ENCODE measurements around the gene CCDC71L. TPM values are rescaled to one million over a fixed set of nuclear protein-coding genes. Genes with fewer than 3 reads are reported as not detected.
A peak's percentile ranks its signal among the peaks of the same experiment; 100 is the strongest.

The CCDC71L gene
- total and polyA plus RNA-seq, 5 donors from 2014 or later = 3.5 to 19.3 (median 4.8) TPM

GRCh38 chr7:106629516-106629915 is 31.4 kb downstream of the CCDC71L start:
- no peak overlapping the region for H3K27ac Mint-ChIP-seq

DNA sequence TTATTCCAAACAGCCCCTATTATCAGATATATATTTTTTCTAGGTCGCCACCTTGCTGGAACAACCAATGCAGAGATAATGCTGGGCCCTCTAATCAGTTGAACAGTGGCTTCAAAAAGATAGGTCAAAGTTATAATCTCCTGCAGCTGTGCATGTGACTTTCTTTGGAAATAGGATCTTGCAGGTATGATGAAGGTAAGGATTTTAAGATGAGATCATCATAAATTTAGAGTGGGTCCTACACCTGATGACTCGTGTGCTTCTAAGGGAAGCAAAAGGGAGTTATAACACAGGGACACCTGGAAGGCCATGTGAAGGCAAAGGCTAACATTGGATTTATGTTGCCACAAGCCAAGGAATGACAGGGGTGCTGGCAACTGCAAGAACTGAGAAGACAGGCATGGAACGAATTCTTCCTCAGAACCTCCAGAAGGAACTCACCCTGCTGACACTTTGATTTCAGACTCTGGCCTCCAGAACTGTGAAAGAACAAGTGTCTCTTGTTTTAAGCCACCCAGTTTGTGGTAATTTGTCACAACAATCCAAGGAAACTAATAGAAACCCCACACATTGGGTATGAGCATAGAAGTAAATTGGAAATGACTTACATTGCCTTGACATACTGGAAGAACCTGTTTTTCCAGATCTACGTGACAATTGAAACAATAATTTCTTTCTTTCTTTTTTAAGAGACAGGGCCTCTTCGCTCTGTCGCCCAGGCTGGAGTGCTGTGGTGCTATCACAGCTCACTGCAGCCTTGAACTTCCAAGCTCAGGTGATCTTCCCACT is 34.4 kb downstream of the CCDC71L start:
- no peak for DNase-seq
- ATAC-seq (ENCODE audit: low read depth in 2 of 2) = no peak
- Histone ChIP-seq H3K4me1 (ENCODE audit: control insufficient read depth, insufficient read depth, low read length, poor library complexity, severe bottlenecking) (no peaks in the 10 kb centered on the region), H3K27ac (ENCODE audit: insufficient read depth, low read length, poor library complexity, severe bottlenecking) (no peak overlapping the region), H3K27me3 (ENCODE audit: control insufficient read depth, insufficient read depth, low read length) (no peaks in the 10 kb centered on the region), H3K9me3 (ENCODE audit: control insufficient read depth in 2 of 2, low read length in 2 of 2) (peaks cover 4 to 7% of the 10 kb centered on the region in 2 experiments), H3K4me3 (ENCODE audit: low read depth, low read length) (no peak overlapping the region), H3K36me3 (ENCODE audit: control insufficient read depth, insufficient read depth, low read length) (no peaks in the 10 kb centered on the region)
- peaks cover 0 to 3% (median 0%) of the 10 kb centered on the region in 7 donors for H3K9me3 Mint-ChIP-seq
- H3K36me3 Mint-ChIP-seq = no peaks in the 10 kb centered on the region
- no peak overlapping the region for H3K4me3 Mint-ChIP-seq
- peaks cover 4% of the 10 kb centered on the region for H3K27me3 Mint-ChIP-seq
- no peak overlapping the region for H3K27ac Mint-ChIP-seq
- H3K4me1 Mint-ChIP-seq = peaks cover 0 to 3% (median 0%) of the 10 kb centered on the region in 4 donors

More at GRCh38 chr7:106629516-106629915, 31.4 kb downstream of the CCDC71L start:
- DNase-seq (no peak), ATAC-seq (ENCODE audit: low read depth in 2 of 2) (no peak)
- Mint-ChIP-seq H3K4me1 (peaks cover 0 to 3% (median 0%) of the 10 kb centered on the region in 4 donors), H3K9me3 (peaks cover 0 to 2% (median 0%) of the 10 kb centered on the region in 7 donors), H3K27me3 (no peaks in the 10 kb centered on the region), H3K4me3 (no peak overlapping the region), H3K36me3 (no peaks in the 10 kb centered on the region)
- no peaks in the 10 kb centered on the region for H3K9me3 ChIP-seq (ENCODE audit: control insufficient read depth in 2 of 2, low read length in 2 of 2)
- no peak overlapping the region for H3K4me3 ChIP-seq (ENCODE audit: low read depth, low read length)
- H3K4me1 ChIP-seq (ENCODE audit: control insufficient read depth, insufficient read depth, low read length, poor library complexity, severe bottlenecking) = no peaks in the 10 kb centered on the region
- H3K36me3 ChIP-seq (ENCODE audit: control insufficient read depth, insufficient read depth, low read length) = no peaks in the 10 kb centered on the region
- no peak overlapping the region for H3K27ac ChIP-seq (ENCODE audit: insufficient read depth, low read length, poor library complexity, severe bottlenecking)
- H3K27me3 ChIP-seq (ENCODE audit: control insufficient read depth, insufficient read depth, low read length) = no peaks in the 10 kb centered on the region

- peak in 1 of 3 donors; percentile 8 for DNase-seq
- Histone ChIP-seq H3K9me3 (ENCODE audit: control insufficient read depth in 2 of 2, low read length in 2 of 2) (peaks cover 6 to 10% of the 10 kb centered on the region in 2 experiments), H3K4me1 (ENCODE audit: control insufficient read depth, insufficient read depth, low read length, poor library complexity, severe bottlenecking) (no peaks in the 10 kb centered on the region), H3K4me3 (ENCODE audit: low read depth, low read length) (no peak overlapping the region), H3K27me3 (ENCODE audit: control insufficient read depth, insufficient read depth, low read length) (no peaks in the 10 kb centered on the region), H3K36me3 (ENCODE audit: control insufficient read depth, insufficient read depth, low read length) (no peaks in the 10 kb centered on the region), H3K27ac (ENCODE audit: insufficient read depth, low read length, poor library complexity, severe bottlenecking) (no peak overlapping the region)
- H3K27ac Mint-ChIP-seq = no peak overlapping the region
- no peak for ATAC-seq (ENCODE audit: low read depth in 2 of 2)
- no peaks in the 10 kb centered on the region for H3K36me3 Mint-ChIP-seq
- H3K27me3 Mint-ChIP-seq = peaks cover 4% of the 10 kb centered on the region
- peaks cover 0 to 6% (median 0%) of the 10 kb centered on the region in 7 donors for H3K9me3 Mint-ChIP-seq
- H3K4me3 Mint-ChIP-seq = no peak overlapping the region
- H3K4me1 Mint-ChIP-seq = peaks cover 0 to 3% (median 0%) of the 10 kb centered on the region in 4 donors
Observed at GRCh38 chr7:106625678-106626301, 35.2 kb downstream of the CCDC71L start.

- H3K4me3 Mint-ChIP-seq = no peak overlapping the region
- no peaks in the 10 kb centered on the region for H3K27me3 ChIP-seq (ENCODE audit: control insufficient read depth, insufficient read depth, low read length)
- no peak overlapping the region for H3K27ac ChIP-seq (ENCODE audit: insufficient read depth, low read length, poor library complexity, severe bottlenecking)
- H3K9me3 ChIP-seq (ENCODE audit: control insufficient read depth in 2 of 2, low read length in 2 of 2) = peaks cover 6 to 10% of the 10 kb centered on the region in 2 experiments
- DNase-seq = no peak
- H3K4me1 ChIP-seq (ENCODE audit: control insufficient read depth, insufficient read depth, low read length, poor library complexity, severe bottlenecking) = no peaks in the 10 kb centered on the region
- ATAC-seq (ENCODE audit: low read depth in 2 of 2) = no peak
- no peak overlapping the region for H3K27ac Mint-ChIP-seq
- H3K36me3 ChIP-seq (ENCODE audit: control insufficient read depth, insufficient read depth, low read length) = no peaks in the 10 kb centered on the region
- peaks cover 0 to 3% (median 0%) of the 10 kb centered on the region in 4 donors for H3K4me1 Mint-ChIP-seq
- H3K27me3 Mint-ChIP-seq = peaks cover 4% of the 10 kb centered on the region
- H3K4me3 ChIP-seq (ENCODE audit: low read depth, low read length) = no peak overlapping the region
- no peaks in the 10 kb centered on the region for H3K36me3 Mint-ChIP-seq
- H3K9me3 Mint-ChIP-seq = peaks cover 0 to 8% (median 2%) of the 10 kb centered on the region in 7 donors
Observed at GRCh38 chr7:106623853-106624252, 37.1 kb downstream of the CCDC71L start.

DNA sequence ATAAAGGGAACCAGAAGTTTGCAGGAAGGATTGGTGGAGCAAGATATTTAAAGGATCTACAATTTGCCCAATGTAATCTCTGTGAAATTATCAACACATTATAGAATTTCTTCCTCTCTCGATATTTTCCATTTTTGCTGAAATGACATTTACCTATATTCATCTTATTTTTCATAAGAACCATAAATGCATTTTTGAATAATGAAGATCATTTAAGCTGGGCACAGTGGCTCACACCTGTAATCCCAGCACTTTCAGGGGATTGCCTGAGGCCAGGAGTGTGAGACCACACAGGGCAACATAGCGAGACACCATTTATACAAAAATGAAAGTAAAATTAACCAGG is 37.7 kb downstream of the CCDC71L start:
- H3K36me3 Mint-ChIP-seq = no peaks in the 10 kb centered on the region
- Histone ChIP-seq H3K9me3 (ENCODE audit: control insufficient read depth in 2 of 2, low read length in 2 of 2) (peaks cover 6 to 10% of the 10 kb centered on the region in 2 experiments), H3K4me1 (ENCODE audit: control insufficient read depth, insufficient read depth, low read length, poor library complexity, severe bottlenecking) (no peaks in the 10 kb centered on the region), H3K4me3 (ENCODE audit: low read depth, low read length) (no peak overlapping the region), H3K36me3 (ENCODE audit: control insufficient read depth, insufficient read depth, low read length) (no peaks in the 10 kb centered on the region), H3K27me3 (ENCODE audit: control insufficient read depth, insufficient read depth, low read length) (no peaks in the 10 kb centered on the region), H3K27ac (ENCODE audit: insufficient read depth, low read length, poor library complexity, severe bottlenecking) (no peak overlapping the region)
- H3K4me1 Mint-ChIP-seq = peaks cover 0 to 3% (median 0%) of the 10 kb centered on the region in 4 donors
- ATAC-seq (ENCODE audit: low read depth in 2 of 2) (no peak), DNase-seq (no peak)
- H3K9me3 Mint-ChIP-seq = peaks cover 0 to 8% (median 2%) of the 10 kb centered on the region in 7 donors
- H3K27me3 Mint-ChIP-seq = peaks cover 4% of the 10 kb centered on the region
- H3K4me3 Mint-ChIP-seq = no peak overlapping the region
- H3K27ac Mint-ChIP-seq = no peak overlapping the region

GRCh38 chr7:106622654-106623314 is 38.2 kb downstream of the CCDC71L start:
- Histone ChIP-seq H3K4me1 (ENCODE audit: control insufficient read depth, insufficient read depth, low read length, poor library complexity, severe bottlenecking) (no peaks in the 10 kb centered on the region), H3K4me3 (ENCODE audit: low read depth, low read length) (no peak overlapping the region), H3K9me3 (ENCODE audit: control insufficient read depth in 2 of 2, low read length in 2 of 2) (peaks cover 6 to 10% of the 10 kb centered on the region in 2 experiments), H3K27ac (ENCODE audit: insufficient read depth, low read length, poor library complexity, severe bottlenecking) (no peak overlapping the region), H3K36me3 (ENCODE audit: control insufficient read depth, insufficient read depth, low read length) (no peaks in the 10 kb centered on the region), H3K27me3 (ENCODE audit: control insufficient read depth, insufficient read depth, low read length) (no peaks in the 10 kb centered on the region)
- H3K4me1 Mint-ChIP-seq = peaks cover 0 to 3% (median 0%) of the 10 kb centered on the region in 4 donors
- H3K27ac Mint-ChIP-seq = no peak overlapping the region
- H3K9me3 Mint-ChIP-seq = peaks cover 0 to 8% (median 2%) of the 10 kb centered on the region in 7 donors
- H3K4me3 Mint-ChIP-seq = no peak overlapping the region
- ATAC-seq (ENCODE audit: low read depth in 2 of 2) = no peak
- peaks cover 4% of the 10 kb centered on the region for H3K27me3 Mint-ChIP-seq
- no peaks in the 10 kb centered on the region for H3K36me3 Mint-ChIP-seq
- no peak for DNase-seq

DNA sequence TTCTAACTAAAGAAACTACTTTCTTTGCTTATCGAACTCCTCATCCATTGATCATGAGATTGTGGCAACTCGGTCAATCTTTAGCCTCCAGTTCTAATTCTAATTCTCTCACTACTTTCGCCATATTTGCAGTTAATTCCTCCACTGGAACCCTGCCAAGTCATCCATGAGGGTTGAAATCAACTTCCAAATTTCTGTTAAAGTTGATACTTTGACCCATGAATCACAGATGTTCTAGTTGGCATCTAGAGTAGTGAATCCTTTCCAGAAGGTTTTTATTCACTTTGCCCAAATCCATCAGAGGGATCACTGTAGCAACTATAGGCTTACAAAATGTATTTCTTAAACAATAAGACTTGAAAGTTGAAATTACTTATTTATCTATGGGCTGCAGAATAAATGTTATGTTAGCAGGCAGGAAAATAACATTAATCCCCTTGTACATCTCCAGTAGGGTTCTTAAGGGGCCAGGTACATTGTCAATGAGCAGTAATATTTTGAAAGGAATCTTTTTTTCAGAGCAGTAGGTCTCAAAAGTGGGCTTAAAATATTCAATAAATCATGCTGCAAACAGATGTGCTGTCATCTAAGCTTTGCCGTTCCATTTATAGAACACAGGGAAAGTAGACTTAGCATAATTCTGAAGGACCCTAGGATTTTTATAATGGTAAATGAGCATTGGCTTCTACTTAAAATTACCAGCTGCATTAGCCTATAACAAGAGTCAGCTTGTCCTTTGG is 39.4 kb downstream of the CCDC71L start:
- no peaks in the 10 kb centered on the region for H3K4me1 ChIP-seq (ENCODE audit: control insufficient read depth, insufficient read depth, low read length, poor library complexity, severe bottlenecking)
- DNase-seq = no peak
- no peaks in the 10 kb centered on the region for H3K27me3 ChIP-seq (ENCODE audit: control insufficient read depth, insufficient read depth, low read length)
- Mint-ChIP-seq H3K36me3 (no peaks in the 10 kb centered on the region), H3K4me1 (peaks cover 0 to 3% (median 0%) of the 10 kb centered on the region in 4 donors), H3K27ac (no peak overlapping the region), H3K9me3 (peaks cover 0 to 8% (median 2%) of the 10 kb centered on the region in 7 donors), H3K27me3 (peaks cover 4% of the 10 kb centered on the region), H3K4me3 (no peak overlapping the region)
- peaks cover 6 to 10% of the 10 kb centered on the region in 2 experiments for H3K9me3 ChIP-seq (ENCODE audit: control insufficient read depth in 2 of 2, low read length in 2 of 2)
- no peak for ATAC-seq (ENCODE audit: low read depth in 2 of 2)
- H3K4me3 ChIP-seq (ENCODE audit: low read depth, low read length) = no peak overlapping the region
- H3K36me3 ChIP-seq (ENCODE audit: control insufficient read depth, insufficient read depth, low read length) = no peaks in the 10 kb centered on the region
- no peak overlapping the region for H3K27ac ChIP-seq (ENCODE audit: insufficient read depth, low read length, poor library complexity, severe bottlenecking)
